Measurements from ENCODE around the gene PDIA5.
"Not testable (repeated sequence)": the region's sequence is repeated elsewhere in the genome, so short reads cannot be mapped to it uniquely, and the experiment has no call there.

Gene PDIA5

GRCh38 chr3:123096126-123096525 is 29.3 kb downstream of the PDIA5 start:
- DNase-seq, result no peak

GRCh38 chr3:123096731-123097130 is 29.9 kb downstream of the PDIA5 start:
- DNase-seq, result no peak

DNA sequence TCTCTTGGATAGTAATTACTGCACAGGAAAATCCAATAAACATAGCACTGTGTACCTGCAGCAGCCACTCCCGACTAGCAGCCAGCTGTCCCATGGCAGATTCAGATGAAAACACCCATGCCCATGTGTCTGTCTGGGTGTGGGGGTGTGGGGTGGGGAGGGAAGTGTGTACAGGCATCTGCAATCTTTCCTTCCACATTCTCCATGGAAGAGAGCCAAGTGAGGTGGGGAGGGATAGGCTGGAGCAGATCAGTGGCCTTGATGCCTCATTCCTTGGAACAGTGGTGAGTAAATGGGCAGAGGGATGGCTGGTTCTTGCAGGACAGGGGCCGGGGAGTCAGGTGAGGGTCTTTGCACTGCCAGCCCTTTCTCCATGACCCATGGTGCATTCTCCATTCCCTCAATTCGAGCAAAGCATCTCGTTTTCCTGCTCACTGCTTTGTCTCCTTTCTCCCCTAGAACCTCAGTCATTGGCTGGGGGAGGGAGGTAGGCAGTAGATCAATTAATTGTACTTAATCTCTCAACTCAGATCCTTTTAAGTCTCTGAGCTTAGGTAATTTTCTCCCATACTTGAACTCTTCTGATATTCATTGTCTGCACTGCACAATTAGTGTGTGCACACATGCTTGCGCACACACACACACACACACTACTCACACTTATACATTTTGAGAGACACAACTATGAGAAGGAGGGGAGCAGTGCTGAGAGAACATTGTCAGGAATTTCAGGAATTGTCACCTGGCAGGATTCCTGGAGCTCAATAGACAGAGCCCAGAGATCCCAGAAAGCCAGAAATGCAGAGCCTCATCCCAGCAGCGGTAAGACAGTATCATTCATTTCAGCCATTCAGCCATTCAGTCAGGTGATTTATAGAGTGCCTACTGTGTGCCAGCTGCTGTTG is 31.9 kb downstream of the PDIA5 start:
- no peak for DNase-seq

- no peak for DNase-seq
Measured at GRCh38 chr3:123099331-123100192, 32.7 kb downstream of the PDIA5 start.

GRCh38 chr3:123100193-123100776 is 33.5 kb downstream of the PDIA5 start:
- no peak for DNase-seq

DNA sequence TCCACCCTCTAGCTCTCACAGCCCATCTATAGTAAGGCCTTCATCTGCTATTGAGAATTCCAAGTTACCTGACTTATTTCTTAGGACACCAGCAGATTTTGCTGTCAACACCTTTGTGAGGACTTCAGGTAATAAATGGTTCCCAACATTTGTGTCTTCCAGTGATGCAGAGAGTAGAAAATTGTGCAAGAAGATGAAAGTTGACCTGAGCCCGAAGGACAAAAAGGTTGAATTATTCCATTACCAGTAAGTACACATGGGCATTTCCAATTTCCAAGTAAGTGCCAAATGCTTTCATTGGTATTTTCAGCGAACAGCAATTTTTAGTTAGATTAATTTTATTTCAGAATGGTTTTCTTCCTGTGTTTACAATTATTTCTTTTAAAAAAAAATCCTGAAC is 35.4 kb downstream of the PDIA5 start:
- DNase-seq, result no peak

DNA sequence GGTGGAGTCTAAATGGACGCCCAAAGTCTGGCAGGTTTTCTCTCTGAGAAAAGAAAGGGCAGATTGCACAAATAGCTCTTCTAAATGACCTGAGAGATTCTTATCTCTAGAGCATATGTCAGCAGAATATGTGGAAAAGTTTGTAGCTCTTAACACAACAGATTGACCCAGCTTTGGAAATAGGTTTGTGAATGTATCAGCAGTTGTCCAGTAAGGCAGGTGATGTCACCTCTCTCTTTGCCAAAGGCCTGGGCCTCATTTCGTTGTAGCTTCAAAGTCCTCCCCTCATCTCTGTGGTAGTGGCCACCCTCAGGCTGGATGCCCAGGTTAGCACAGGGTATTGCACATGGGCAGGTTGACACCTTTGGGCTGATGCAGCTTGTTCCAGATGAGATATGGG is 36.0 kb downstream of the PDIA5 start:
- no peak for DNase-seq

GRCh38 chr3:123104550-123104949 is 37.7 kb downstream of the PDIA5 start:
- DNase-seq, result no peak

GRCh38 chr3:123105201-123106189 is 38.7 kb downstream of the PDIA5 start:
- DNase-seq, result no peak

DNA sequence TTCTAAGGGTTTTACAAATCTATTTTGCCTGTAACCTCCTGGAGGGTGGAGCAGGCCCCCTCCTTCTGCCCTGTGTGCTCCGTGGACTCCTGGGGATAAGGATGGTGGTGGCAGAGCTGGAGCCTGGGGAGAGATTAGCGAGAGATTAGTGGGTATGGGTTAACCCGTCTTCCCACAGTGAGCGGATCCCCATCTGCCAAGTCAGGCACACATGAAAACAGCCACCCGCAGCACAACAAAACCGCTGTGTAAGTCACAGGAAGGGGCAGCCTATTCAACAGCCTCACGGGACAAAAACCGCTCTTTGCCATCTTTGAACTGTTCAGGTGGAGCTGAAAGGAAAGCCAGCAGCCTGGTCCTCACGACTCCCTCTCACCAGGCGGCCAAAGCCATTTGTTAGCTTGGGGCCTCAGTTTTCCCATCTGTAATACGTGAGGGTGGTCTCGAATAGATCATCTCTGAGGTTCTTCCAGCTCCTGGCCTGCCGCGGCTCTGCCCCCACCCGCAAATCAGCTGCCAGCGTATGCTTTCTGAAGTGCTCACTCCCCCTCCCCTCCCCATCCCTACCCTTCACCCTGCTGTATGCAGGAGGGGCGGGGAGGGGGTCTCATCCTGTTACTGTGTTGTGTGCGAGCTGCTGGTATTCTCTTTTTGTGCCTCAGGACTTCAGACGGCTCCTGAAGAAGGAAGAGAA is 43.6 kb downstream of the PDIA5 start:
- no peak for DNase-seq

GRCh38 chr3:123110976-123111615 is 44.3 kb downstream of the PDIA5 start:
- DNase-seq, result no peak

GRCh38 chr3:123111640-123112039 is 44.8 kb downstream of the PDIA5 start:
- DNase-seq, result no peak

- no peak for DNase-seq
Measured at GRCh38 chr3:123112232-123112631, 45.4 kb downstream of the PDIA5 start.

DNA sequence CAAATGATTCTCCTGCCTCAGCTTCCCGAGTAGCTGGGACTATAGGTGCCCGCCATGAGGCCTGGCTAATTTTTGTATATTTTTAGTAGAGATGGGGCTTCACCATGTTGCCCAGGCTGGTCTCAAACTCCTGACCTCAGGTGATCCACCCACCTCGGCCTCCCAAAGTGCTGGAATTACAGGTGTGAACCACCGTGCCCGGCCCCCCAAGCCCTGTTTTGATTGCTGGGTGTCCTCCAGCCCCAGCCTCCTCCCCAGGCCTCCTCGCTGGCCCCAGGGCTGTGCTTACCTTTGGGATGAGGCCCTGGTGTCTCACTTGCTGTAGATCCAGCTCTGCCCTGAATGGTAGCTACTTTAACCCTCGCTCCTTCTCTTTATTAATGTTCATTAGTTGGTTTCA is 45.8 kb downstream of the PDIA5 start:
- DNase-seq, result not testable (repeated sequence)

GRCh38 chr3:123113889-123114450 is 47.1 kb downstream of the PDIA5 start:
- no peak for DNase-seq

GRCh38 chr3:123116116-123116515 is 49.3 kb downstream of the PDIA5 start:
- DNase-seq, result no peak

DNA sequence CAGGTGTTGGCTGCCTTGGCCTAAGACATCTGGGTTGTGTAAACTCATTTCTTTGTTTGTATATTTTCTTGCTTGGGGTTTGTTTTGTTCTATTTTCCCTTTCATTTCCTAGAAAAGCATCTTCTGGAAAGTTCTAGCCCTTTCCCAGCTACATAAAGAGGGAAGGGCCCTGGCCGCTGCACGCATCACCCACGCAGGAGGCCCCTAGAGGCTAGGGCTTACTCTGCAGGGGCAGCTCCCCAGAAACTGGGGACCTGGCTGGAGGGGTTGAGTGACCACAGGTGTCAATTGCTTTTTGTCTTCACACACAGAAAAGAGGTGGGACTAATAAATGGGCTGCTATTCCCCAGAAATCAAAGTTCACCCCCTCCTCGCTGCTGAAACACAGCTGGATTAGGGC is 52.6 kb downstream of the PDIA5 start:
- no peak for DNase-seq

DNA sequence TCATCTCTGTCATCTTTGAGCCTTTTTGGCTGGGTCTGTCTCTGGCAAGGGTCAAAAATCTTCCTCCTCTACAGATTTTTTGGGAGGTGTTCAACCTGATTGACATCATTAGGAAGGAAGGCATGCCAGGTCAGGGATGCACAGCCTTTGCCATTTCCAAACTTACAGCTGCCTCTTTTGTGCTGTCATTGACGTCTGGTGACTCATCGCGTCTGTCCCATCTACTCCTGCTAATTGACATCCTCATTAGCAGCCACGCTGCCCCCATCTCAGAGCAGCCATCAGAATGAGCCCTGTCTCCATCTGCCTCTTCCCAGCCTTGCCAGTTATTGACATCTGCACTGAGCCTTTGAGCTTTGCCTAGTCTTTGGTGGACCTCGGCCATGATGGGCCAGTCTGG is 53.0 kb downstream of the PDIA5 start:
- DNase-seq, result no peak

DNA sequence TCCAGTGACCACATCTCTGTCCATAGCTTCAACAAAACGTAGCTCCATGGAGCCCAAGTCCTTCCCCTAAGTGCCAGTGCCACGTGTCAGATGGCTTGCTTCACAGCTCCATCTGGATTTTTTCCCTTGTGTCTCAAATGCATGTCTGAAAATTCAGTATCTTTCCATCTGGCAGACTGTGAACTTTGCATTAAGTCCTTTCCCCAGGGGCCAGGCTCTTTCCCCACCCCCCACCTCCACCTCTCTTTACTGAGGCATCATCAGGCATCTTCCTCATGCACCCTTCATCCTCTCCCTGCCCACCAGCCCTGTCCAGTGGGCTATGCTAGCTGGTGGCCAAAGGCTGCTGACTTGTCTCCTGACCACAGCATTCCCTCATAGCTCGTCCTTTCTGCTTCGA is 53.7 kb downstream of the PDIA5 start:
- DNase-seq, result no peak

GRCh38 chr3:123122057-123122456 is 55.2 kb downstream of the PDIA5 start:
- DNase-seq, result no peak
